K562 (cell line): Measurements from ENCODE around the gene KISS1R.

Experiments used
- POLR2AphosphoS5 ChIP-seq: IDR thresholded peaks from 2 replicates; pipeline ENCODE4 v1.6.1; 2011; ENCODE audit warnings: mild to moderate bottlenecking, low read depth, low read length, moderate library complexity; ENCODE audit not compliant: control insufficient read depth, insufficient read depth
- RAD51 ChIP-seq: fragments of 450-650 bp; IDR thresholded peaks from 2 replicates; pipeline ENCODE4 v1.7.1; 2016; ENCODE audit warnings: low read depth, mild to moderate bottlenecking, borderline replicate concordance

- TF ChIP-seq RAD51 (no peak), POLR2AphosphoS5 (no peak)
Observed at GRCh38 chr19:925526-926322, 8.6 kb downstream of the KISS1R start, which contains the start of gene ARID3A.
